Esophagus (tissue), 2 donors: ENCODE results near the gene DLX5. TPM values are rescaled to one million over a fixed set of nuclear protein-coding genes. Genes with fewer than 3 reads are reported as not detected.

Experiments used
- H3K27ac ChIP-seq, 2 donors: one replicate each; pipeline ENCODE4 v1.5.1; 2013; ENCODE audit warnings: low read depth in 2 of 2, mild to moderate bottlenecking in 2 of 2, inconsistent platforms in 1 of 2, low read length in 1 of 2, moderate library complexity in 1 of 2
- H3K27me3 ChIP-seq, 2 donors: one replicate each; pipeline ENCODE4 v1.6.1; 2013; ENCODE audit warnings: low read length in 2 of 2, control low read depth in 1 of 2, mild to moderate bottlenecking in 1 of 2; ENCODE audit not compliant: insufficient read depth in 2 of 2, control insufficient read depth in 1 of 2
- H3K36me3 ChIP-seq, 2 donors: one replicate each; pipeline ENCODE4 v1.6.1; 2013; ENCODE audit warnings: low read length in 1 of 2; ENCODE audit not compliant: control insufficient read depth in 2 of 2, insufficient read depth in 2 of 2
- H3K4me1 ChIP-seq, 2 donors: one replicate each; pipeline ENCODE4 v1.6.1; 2013; ENCODE audit warnings: low read length in 1 of 2; ENCODE audit not compliant: control insufficient read depth in 2 of 2, insufficient read depth in 2 of 2
- H3K4me3 ChIP-seq, 2 donors: one replicate each; pipeline ENCODE4 v1.5.1; 2013; ENCODE audit warnings: low read length in 2 of 2, mild to moderate bottlenecking in 2 of 2, low read depth in 1 of 2, moderate library complexity in 1 of 2
- H3K9me3 ChIP-seq, 2 donors: one replicate each; pipeline ENCODE4 v1.6.1; 2013; ENCODE audit warnings: mild to moderate bottlenecking in 2 of 2, low read depth in 1 of 2, low read length in 1 of 2, moderate library complexity in 1 of 2; ENCODE audit not compliant: control insufficient read depth in 2 of 2, insufficient read depth in 1 of 2
- WGBS, 2 donors: extraction: QIAGEN DNeasy Blood & Tissue Kit; methylation state at CpG; one replicate each; pipeline ENCODE4 v1.1.7; 2013; 5-methylcytosine and 5-hydroxymethylcytosine counted together
- polyA plus RNA-seq, 2 donors: library from polyadenylated mRNA; stranded (reverse); fragments of 200-250 nt; gene quantifications; one replicate each; pipeline ENCODE4 v1.2.3, GENCODE V29; 2013
- donor health status: healthy with polysubstance abuse.
- donor health status: Bipolar disorder and iron deficiency.

DLX5 gene
- polyA plus RNA-seq, 2 donors, result 1.4 to 2.7 TPM

DNA sequence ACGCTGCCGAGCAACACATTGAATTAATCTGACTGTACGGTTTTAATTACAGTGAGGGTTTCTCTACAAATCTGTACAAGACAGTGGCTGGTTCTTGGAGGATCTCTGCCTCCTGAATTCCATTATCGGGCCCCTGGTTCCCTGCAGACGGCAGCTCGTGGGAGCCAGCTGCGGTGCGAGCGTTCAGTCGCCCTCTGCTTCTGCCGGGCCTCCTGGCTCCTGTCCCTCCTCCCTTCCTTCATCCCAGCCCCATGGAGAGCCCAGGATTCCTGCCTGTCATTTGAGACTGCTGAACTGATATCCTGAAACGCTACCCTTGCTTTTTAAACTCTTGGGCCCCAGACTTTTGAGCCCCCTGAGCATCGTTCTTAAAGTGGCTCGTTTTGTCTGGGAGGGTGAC lies 25.9 kb downstream of the DLX5 start:
- no peak overlapping the region for H3K4me3 ChIP-seq
- H3K27ac ChIP-seq, result no peak overlapping the region
- peaks cover 6 to 21% of the 10 kb centered on the region in 2 donors for H3K27me3 ChIP-seq
- no peaks in the 10 kb centered on the region for H3K36me3 ChIP-seq
- no peaks in the 10 kb centered on the region for H3K9me3 ChIP-seq
- H3K4me1 ChIP-seq, result peaks cover 0 to 3% of the 10 kb centered on the region in 2 donors
- WGBS, 2 donors, result 3 to 8% methylated on average over 14 of the region's 14 CpGs

DNA sequence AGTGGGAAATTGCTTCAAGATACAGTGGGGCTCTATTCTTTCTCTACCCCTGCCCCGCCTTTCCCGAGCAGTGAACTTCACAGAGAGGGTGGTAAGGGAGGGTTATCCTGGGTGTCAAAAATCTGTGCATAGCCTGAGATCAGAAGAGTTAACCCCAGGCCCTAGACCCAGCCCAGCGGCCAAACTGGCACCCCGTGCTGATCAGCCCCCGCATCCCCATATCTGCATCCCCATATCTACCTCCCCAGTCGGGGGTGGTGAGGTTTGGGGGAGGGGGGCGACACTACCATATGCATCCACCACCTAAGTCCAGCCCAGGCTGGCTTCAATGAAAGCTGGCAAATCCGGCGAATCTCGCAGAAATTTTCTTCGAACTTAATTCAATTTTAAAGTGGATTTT lies 26.3 kb downstream of the DLX5 start:
- 11 to 18% methylated on average over 11 of the region's 11 CpGs for WGBS, 2 donors
- no peaks in the 10 kb centered on the region for H3K36me3 ChIP-seq
- no peak overlapping the region for H3K4me3 ChIP-seq
- peaks cover 6 to 24% of the 10 kb centered on the region in 2 donors for H3K27me3 ChIP-seq
- H3K27ac ChIP-seq, result no peak overlapping the region
- no peaks in the 10 kb centered on the region for H3K9me3 ChIP-seq
- peaks cover 0 to 3% of the 10 kb centered on the region in 2 donors for H3K4me1 ChIP-seq

DNA sequence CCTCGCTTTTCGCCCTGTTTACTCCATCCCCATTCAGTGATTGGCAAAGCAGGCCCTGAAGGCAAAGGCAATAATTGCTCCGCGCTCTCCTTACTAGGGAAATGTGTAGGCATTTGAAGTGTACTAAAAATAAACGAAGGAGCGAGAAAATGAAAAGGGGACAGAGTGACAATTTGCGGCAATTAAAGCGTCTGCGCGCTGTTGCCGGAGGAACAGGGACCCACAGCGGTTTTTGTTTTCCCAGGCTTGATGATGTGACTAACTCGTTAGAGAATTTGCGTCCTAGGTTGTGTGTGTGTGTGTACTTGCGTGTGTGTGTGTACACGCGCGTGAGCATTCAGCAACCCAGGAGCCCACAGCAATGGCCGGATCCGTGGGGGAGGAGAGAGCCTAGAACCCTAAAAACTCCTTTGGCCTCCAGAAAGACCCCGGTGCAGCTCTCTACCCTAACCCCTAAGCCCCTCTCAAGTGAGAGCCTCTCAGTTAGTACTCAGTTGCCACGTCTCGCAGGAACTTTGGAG lies 27.1 kb downstream of the DLX5 start:
- peaks cover 0 to 5% of the 10 kb centered on the region in 2 donors for H3K9me3 ChIP-seq
- no peak overlapping the region for H3K27ac ChIP-seq
- H3K36me3 ChIP-seq, result no peaks in the 10 kb centered on the region
- 17 to 18% methylated on average over 23 of the region's 23 CpGs for WGBS, 2 donors
- H3K27me3 ChIP-seq, result peaks cover 8 to 28% of the 10 kb centered on the region in 2 donors
- no peak overlapping the region for H3K4me3 ChIP-seq
- peaks cover 0 to 3% of the 10 kb centered on the region in 2 donors for H3K4me1 ChIP-seq

DNA sequence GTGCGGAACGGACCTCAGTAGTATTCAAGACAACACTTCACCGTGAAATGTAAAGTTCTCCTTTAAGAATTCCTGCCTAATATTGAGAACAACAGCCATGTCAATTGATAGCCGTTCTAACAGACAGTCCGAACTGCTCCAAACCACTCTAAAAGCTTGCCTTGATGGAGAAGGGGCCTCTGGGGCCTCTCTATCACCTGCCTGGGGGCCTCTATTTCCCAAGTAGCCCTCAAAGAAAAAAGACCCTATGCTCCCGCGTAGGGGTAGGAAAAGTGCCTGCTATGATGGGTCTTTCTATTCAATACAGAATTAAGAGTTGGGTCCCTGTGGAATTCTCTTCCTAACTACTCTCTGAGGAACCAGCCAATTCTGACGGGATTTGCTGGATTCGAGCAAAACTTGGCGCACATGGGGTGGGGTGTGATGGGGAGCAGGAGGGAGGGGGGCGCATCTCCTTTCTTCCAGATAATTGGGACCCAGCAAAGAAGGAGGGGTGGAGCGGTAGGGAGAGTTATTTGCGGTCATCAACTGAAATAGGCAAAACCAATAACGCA lies 27.6 kb downstream of the DLX5 start:
- Histone ChIP-seq H3K4me1 (peaks cover 0 to 3% of the 10 kb centered on the region in 2 donors), H3K4me3 (no peak overlapping the region), H3K27ac (no peak overlapping the region), H3K9me3 (peaks cover 0 to 7% of the 10 kb centered on the region in 2 donors), H3K27me3 (peaks cover 10 to 29% of the 10 kb centered on the region in 2 donors), H3K36me3 (no peaks in the 10 kb centered on the region)
- WGBS, 2 donors, result 10 to 13% methylated on average over 14 of the region's 14 CpGs

DNA sequence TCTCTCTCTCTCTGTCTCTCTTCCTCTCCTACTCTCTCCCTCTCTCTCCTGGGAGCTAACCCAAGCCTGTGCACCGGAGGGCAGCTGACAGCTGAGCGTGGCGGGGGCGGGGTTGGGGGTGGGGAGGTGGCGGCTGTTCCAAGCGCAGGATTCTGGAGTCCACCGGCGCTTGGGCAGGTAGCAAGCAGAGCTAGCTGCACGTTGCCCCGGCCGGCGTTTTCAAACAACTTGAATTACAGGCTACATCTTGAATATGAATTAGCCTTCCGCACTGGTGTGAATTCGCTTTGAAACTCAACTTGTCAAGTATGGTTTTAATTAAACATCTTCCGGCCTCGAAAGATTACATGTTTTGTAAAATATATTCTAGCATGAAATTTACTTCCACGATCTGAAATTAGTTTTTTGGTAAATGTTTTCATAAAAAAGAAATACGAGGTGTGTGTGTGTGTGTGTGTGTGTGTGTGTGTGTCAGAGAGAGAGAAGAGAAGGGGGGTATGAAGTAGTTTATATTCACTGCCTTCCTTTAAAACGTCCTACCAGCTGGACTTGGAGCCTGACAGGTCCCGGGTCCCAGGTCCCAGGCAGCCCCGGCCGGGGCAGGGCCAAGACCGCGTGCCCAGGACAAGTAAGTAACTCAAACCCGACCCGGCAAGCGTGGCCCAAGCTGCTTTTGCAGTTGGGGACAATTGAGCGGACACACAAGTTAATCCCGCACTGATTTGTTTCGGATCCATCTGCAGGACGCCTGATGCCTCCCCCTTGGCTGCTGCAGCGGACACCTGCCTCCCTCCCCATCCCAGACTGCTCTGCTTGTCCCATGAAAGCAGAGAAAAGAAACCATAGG lies 28.3 kb downstream of the DLX5 start:
- Histone ChIP-seq H3K27ac (no peak overlapping the region), H3K27me3 (peaks cover 14 to 25% of the 10 kb centered on the region in 2 donors), H3K4me1 (peaks cover 0 to 3% of the 10 kb centered on the region in 2 donors), H3K36me3 (no peaks in the 10 kb centered on the region), H3K4me3 (no peak overlapping the region), H3K9me3 (peaks cover 0 to 7% of the 10 kb centered on the region in 2 donors)
- WGBS, 2 donors, result 5 to 7% methylated on average over 32 of the region's 32 CpGs

DNA sequence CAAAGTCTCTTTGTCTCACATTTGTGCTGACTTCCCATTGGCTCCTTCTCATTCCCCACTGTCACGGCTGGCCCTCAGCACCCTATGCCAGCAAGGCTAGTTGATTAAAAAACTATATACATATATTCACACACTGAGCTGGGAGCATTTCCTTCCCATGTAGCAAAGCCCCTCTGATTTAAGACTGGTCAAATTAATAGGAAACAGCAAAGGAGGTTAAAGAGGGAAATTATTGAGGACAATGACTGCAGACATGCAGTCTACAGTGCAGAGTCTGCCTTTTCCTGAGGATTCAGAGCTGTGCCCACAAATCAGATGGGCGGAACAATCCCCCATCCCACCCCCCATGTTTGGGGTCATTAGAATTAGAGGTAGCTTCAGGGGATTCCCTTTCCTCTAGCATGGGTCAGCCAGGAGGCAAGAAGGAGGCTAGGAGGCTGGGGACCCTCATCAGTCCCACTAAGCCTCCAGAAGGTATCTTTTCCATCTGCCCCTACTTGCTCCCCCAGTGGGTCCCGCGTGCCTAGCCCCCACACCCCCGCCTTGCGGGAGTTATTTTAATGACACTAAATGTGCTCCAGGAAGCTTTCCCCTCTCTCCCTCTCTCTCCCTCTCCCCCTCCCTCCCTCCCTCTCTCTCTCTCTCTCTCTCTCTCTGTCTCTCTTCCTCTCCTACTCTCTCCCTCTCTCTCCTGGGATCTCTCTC lies 29.1 kb downstream of the DLX5 start:
- H3K27ac ChIP-seq, result no peak overlapping the region
- WGBS, 2 donors, result 10 to 18% methylated on average over 6 of the region's 6 CpGs
- peaks cover 14 to 25% of the 10 kb centered on the region in 2 donors for H3K27me3 ChIP-seq
- peaks cover 0 to 3% of the 10 kb centered on the region in 2 donors for H3K4me1 ChIP-seq
- no peaks in the 10 kb centered on the region for H3K36me3 ChIP-seq
- no peak overlapping the region for H3K4me3 ChIP-seq
- H3K9me3 ChIP-seq, result peaks cover 0 to 7% of the 10 kb centered on the region in 2 donors

DNA sequence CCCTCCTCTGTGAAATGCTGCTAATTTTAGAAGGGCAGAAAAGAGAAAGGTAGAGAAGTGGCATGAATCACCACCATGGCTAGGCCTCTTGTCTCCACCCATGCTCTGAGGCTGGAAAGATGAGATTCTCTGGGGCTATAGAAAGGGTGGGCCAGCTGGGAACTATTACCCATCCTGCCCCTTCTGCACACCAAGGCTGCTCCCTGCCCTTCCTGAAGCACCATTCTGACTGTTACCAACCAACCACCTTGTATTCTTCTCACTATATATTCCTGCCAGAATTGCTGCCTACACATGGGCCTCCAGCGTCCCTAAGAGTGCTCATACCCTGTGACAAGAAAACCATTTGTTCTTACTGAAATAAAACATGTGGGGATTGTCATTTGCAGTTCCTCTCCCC lies 30.7 kb downstream of the DLX5 start:
- Histone ChIP-seq H3K27me3 (peaks cover 14 to 27% of the 10 kb centered on the region in 2 donors), H3K4me1 (peaks cover 0 to 3% of the 10 kb centered on the region in 2 donors), H3K4me3 (no peak overlapping the region), H3K27ac (no peak overlapping the region), H3K9me3 (peaks cover 0 to 7% of the 10 kb centered on the region in 2 donors), H3K36me3 (no peaks in the 10 kb centered on the region)
- 54 to 58% methylated on average over 1 of the region's 1 CpG for WGBS, 2 donors

DNA sequence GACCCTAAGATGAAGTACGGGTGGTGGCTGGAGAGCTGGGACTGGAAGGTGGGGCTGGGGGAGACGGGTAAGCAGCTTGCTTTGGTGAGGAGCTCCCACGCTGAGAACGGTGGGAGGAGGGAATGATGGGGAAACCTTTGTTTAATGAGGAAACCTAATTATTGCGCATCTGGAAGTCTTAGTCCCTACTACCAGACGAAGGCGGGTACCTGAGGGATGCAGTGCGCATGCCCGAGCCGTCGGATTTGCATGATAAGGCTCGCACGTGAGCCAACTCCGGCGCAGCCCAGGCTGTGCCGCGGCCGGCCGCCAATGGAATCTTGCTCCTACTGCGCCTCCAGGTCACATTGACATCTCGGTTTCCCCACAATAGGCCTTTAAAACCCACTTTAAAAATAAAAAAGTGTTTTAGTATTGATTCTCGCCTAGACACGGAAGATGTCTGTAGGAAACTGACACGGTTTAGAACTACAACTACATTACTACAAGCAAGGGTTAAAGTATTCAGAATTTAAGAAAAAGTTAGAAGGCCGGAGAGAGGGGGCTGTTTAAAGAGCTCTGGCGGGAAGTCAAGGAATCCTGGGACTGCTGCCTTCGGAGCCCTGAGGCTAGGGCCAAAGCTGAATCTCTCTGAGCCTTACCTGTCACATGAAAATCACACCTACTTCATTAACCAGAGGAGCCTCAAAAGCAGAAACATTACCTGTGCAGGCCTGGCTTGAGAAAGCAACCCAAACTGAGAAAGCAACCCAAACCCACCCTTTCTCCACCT lies 31.4 kb downstream of the DLX5 start:
- H3K27ac ChIP-seq, result no peak overlapping the region
- no peak overlapping the region for H3K4me3 ChIP-seq
- peaks cover 0 to 7% of the 10 kb centered on the region in 2 donors for H3K9me3 ChIP-seq
- H3K36me3 ChIP-seq, result no peaks in the 10 kb centered on the region
- H3K27me3 ChIP-seq, result peaks cover 14 to 24% of the 10 kb centered on the region in 2 donors
- WGBS, 2 donors, result 17 to 36% methylated on average over 27 of the region's 27 CpGs
- H3K4me1 ChIP-seq, result peaks cover 0 to 3% of the 10 kb centered on the region in 2 donors
